Activated CD8-positive, alpha-beta memory T cell treated with anti-CD3 and anti-CD28 coated beads, Interleukin-2, amount 50 U/mL, for 48 hours (primary cell): ENCODE measurements around the gene STOX2.
"Not testable (repeated sequence)": the region's sequence is repeated elsewhere in the genome, so short reads cannot be mapped to it uniquely, and the experiment has no call there.

Experiments
- DNase-seq: peaks from one replicate; pipeline ENCODE4 v3.0.0-alpha.2; 2020

Gene STOX2

DNA sequence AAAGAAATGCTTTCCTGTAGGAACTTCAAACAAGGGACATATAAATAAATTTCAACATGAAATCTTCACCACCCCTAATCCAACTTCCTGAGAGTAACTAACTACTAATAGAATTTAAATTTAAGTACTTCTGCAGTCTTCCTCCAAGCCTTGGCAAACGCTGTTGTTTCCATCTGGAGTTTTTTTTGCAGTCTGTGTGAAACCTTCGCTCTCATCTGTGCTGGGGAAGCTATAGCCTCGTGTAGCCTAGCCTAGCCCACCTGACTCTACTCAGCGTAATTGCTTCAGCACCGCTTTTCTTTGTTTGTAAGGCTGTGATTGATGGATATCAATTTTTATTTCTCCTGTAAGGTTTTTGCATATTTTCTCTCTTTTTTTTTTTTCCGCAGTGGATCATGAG lies 30.9 kb downstream of the STOX2 start:
- DNase-seq, result no peak

DNA sequence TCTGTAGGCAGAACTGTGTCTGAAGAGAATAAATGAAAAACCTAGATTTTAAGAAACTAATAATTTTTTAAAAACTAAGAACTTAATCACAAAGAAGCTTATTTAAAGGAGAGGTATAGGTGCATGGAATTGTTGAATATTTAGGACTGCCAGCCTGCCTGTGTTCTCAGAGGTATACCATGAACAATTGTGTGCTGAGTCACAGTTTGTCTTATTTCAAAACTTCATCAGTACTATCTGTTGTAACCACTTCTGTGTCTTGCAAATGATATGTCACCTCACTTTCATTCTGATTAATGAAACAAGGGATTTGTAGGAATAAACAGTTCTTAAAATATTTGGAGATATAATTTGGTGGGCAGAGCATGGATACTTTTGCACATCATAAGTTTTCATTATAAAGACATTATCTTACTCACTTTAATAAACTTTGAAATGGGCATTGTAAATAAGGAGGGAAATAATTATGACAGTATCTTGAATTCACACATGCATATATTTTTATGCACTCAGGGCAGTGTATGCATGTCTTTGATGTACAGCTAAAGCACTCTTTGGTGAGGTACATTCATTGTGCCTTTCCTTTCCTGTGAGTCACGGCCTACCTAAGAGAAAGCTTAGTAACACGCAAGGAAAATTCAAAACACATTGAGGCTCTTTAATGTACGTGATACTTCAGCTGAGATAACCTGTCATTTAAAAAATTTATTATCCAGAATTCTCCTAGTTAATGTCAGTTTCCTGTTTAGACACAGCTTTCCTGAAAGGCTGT lies 31.7 kb downstream of the STOX2 start:
- DNase-seq, result no peak

DNA sequence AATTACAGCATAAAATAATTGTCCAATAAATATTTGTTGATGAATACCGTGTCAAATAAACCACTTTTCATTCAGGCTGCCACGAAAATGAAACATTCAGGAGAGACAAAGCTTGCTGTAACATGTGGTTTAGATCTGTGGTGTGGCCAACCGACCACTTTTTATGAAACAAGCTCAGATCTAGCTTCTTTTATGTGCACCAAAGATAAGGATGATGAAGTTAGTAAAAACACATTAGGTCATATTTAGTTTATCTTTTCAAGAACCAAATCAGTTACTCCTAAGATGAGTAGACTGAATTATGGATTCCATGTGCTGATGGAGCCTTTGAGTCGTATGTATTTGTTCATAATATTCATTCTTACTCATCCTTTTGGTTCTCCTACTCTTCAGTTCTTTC lies 35.8 kb downstream of the STOX2 start:
- DNase-seq, result no peak

DNA sequence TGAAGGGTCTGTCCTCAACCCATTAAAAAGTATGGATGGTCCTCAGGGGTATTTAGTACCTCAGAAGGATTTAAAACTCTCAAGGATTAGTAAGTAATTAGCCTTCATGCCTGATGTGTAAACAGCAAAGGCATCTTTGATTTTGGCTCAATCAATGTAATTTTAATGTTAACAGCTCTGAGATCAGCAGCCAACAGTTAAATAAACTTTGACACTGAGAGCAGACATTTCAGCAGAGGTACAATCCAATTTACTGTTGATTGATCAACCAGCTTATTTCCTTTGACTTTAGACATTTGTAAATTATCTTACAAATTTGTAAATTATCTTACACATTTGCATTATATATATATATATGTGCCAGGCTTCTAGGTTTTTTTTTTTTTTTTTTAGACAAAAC lies 36.9 kb downstream of the STOX2 start:
- DNase-seq, result no peak

DNA sequence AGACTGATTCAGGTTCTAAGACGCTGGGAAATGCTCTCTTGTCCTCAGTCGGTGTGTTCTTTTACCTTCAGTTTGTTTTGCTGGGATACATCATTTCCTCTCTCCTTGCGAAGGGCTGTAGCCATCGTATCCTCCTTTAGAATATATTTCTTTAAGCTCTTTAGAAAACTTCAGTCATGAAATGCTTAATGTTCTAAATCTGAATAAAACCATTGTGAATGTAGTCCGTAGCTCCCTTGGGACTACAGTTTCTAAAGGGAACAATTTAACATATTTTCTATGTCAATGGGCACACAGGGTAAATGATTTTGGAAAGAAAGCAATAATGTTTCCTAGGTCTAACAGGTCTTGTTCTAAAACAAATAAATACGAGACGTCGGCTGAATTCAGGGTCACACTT lies 40.6 kb downstream of the STOX2 start:
- DNase-seq, result no peak

DNA sequence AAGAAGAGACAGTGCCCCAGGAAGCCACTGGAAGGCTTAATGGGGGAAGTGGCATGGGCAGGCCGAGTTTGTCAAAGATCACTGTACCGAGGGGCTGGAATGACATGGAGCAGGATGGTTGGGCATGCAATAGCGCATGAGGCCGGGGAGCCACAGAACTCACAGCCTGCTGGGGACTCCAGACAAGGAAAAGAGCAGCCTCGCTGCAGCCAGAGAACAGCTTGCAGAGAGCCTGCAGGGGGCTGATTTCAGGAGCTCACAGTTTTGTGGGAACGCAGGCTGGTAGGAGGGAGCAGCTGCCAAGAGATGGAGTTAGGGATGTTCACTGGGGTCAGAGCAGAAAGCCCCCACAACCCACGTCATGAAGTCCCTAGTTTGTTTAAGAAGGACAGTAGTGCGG lies 45.4 kb downstream of the STOX2 start:
- DNase-seq, result no peak

DNA sequence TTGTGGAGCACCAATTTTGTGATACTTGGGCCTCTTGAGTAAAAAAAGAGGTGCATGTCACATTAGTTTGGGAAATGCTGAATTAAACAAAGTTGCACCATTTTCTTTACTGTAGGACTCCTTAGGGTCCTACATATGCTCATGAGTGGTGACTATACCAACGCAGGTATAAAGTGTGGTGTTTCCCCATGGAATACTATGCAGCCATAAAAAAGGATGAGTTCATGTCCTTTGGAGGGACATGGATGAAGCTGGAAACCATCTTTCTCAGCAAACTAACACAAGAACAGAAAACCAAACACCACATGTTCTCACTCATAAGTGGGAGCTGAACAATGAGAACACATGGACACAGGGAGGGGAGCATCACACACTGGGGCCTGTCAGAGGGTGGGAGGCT lies 47.5 kb downstream of the STOX2 start:
- not testable (repeated sequence) for DNase-seq

DNA sequence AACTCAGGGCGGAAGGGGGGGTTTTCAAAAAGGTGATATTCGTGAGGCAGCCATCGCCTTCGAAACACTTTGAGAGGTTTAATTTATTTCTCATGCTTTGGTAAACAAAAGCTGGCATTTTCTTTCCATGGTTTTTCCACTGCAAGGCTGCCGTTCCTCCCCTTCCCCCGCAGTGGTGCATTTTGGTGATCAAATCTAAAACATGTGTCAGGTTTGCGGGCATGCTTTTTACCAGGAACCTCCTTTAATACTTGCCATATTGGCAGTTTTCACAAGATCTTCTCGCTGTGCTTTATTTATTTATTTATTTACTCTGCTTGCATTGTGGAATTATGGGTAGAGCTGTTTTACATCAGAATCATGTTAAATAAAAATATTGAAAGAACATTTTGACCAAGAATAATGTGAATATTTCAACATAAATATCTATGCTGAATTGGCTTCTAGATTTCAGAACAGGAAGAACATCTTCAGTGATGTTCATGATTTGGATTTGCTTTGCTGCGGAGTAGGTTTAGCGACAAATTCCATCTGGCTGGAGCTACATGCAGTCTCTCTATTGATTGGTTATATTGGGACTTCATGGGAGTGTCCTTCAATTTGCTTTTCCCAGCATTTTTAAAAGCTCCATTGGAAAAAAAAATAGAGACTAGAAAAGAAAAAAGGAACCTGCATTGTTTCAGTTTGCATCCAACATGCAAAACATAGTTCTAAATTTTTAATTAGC lies 54.4 kb downstream of the STOX2 start:
- no peak for DNase-seq

DNA sequence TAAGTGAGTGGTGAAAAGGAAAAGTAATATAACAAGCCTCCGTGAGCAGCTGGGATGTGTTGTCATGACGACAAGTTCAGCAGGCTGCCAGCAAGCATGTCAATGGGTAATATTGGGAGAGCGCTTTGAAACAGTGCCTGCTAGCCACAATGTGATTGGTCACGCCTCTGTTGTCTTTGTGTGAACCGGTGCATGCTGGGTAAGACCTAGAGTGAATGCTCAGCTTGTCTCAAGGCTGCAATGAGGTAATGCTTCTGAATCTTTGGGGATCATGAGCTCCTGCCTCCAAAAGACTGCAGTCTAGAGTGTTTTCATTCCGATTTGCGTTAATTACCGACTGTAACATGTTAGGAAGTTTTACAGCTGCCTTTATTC lies 54.9 kb downstream of the STOX2 start:
- DNase-seq, result no peak

DNA sequence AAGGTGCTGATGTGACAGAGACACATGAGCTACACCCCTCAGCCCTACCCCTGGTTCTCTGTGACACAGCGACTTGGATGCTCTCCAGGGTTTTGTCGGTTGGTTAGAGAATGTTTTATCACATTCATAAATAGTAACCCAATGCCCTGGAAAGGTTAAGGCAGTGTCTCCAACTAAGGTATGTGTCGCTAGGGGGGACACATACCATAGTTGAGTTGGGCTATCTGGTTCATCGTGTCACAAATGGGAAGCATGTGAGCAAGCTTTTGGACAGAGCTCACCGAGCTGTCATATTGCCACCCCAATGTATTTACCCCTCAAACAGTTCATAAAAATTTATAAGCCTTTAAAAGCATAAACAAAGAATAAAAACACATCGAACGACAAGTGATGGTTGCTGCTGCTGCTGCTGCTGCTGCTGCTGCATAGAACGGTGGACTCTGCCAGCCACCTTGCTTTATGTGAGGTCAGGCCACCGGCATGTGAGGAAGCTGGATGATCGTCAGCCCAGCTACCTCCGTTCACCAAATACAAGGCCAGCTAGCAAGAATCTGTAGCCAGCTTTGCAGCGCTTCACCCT lies 55.9 kb downstream of the STOX2 start:
- DNase-seq, result no peak

DNA sequence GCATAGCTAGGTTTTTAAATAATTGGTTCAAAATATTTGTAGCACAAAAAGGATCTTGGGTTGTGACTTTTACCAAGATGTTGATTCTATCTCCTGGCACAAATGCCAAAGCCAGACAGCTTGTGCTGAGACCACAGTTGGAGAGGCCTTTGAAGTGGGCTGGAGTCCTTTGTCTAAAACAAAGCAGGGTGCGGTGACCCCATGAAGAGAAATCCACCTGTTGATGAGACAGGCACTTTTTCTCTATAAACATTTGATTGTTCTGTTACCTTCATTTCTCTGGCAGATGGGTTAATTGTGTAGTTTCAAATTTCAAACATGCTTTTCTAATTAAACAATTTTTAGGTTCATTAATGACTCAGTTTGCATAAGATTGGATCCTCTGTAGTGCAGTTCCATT lies 56.7 kb downstream of the STOX2 start:
- no peak for DNase-seq

DNA sequence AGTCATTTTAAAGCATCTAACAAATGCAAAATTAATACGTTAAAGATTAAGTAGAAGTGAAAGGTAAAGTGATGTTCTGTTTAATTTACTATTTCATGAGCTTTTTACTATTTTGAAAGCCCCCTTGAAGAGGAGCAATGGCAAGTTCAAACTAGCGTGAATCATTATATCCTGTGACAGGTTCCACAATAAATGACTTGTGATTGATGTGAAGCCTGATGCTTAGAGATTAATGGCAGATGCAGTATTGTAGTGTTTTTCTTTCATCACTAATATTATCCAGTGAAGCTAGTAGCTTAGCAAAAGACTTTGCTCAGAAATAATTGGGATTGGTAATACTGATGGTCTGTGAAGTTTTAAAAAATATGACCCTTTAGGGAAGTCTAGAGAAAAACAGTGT lies 57.3 kb downstream of the STOX2 start:
- DNase-seq, result no peak

DNA sequence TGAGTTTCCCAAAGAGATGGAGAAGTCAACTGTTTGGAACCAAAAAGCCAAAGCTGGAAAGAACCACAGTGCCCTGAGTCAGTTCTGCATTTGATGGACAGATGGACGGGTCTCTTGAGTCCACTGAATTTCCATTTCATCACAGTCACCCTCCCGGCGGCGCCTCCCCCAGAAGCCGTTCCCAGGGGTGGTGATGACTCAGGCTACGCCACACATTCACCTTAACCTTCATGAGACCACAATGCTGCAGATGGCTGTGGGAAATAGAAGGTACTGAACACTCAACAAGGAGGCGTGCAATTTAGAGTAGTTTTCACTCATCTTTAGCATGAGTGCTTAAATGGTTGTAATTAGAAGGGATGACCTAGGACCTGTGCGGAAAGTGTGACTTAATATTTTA lies 61.3 kb downstream of the STOX2 start:
- no peak for DNase-seq

DNA sequence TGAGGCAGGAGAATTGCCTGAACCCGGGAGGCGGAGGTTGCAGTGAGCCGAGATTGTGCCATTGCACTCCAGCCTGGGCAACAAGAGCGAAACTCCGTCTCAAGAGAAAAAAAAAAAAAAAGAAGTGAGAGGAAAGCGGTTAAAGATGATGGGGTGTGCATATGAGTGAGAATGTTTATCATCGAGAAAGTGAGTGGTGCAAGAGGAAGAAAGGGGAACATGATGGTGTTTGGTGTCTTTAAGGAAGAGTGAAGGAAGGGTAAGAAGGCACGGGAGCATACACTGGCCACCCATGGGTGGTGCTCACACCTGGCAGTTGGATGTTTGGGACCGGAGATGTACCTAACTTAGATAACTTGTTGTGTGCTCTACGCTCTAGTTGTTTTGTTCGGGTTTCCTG lies 62.2 kb downstream of the STOX2 start:
- no peak for DNase-seq

DNA sequence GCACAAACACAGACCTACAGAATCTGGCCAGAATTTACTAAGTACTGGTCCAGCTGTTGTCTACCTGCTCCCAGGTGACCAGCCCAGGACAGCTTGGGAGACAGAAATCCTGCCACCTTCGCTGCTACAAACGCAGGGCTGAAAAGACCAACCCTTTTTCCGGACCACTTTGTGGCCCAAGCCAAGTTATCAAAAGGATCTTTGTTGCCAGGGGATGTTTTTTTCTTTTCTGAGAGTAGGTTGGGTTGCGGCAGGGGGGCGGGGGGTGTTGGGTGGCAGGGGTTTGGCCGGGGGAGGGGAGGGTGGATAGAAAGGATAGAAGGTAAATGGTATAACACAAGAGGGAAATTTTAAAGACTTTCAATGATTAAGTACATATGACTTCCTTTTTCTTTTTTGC lies 63.4 kb downstream of the STOX2 start:
- DNase-seq, result no peak

DNA sequence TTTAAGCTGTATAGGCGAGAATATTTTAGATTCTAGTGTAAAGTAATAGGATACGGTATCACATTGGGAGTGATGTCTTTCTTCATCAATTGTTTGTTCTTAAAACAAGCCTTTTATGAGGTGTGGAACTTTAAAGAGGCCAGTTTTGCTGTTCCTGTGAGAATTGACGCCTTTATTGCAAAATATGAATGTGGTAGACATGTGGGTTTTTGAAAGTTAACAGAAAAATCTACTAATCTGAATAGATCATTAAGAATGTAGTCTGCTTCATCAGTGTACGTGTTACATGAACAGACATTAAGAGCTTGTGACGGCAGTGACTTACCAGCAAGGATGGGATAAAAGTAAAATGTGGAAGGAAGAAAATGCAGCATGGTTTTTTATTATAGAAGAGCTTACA lies 63.8 kb downstream of the STOX2 start:
- DNase-seq, result no peak

DNA sequence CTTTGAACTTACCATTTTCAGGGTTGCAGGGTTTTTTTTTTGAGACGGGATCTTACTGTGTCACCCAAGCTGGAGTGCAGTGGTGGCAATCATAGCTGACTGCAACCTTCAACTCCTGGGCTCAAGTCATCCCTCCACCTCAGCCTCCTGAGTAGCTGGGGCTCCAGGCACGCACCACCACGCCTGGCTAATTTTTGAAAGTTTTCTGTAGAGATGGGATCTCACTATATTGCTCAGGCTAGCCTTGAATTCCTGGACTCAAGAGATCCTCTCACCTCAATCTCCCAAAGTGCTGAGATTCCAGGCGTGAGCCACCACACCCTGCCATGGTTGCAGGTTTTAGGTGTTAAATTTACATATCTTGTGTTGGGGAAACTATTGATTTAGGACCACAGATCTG lies 64.5 kb downstream of the STOX2 start:
- no peak for DNase-seq

DNA sequence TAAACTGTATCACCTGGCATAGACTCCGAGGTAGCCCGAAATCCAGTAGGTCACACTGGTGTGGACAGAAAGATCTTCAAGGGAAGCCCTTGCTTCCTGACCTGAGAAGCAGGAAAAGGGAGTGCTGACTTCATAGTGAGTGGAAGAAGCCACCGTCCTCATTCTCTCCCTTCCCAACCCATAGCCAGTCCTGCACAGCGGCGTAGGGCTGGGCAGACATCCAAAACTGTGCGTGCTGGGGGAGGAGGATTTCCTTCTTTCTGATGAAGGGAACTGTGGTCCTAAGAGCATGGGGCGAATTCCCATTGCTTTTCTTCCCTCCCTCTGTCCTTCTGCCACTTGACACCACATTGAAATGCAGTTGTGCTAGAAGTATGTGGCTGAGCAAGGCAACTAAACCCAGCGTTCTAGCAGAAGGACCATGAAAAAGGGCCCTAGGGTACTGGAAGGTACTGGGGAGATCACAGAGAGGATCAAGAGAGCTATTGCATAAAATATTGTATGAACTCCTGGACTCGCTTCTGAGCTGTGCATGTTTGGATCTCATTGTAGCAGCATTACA lies 66.9 kb downstream of the STOX2 start:
- no peak for DNase-seq

DNA sequence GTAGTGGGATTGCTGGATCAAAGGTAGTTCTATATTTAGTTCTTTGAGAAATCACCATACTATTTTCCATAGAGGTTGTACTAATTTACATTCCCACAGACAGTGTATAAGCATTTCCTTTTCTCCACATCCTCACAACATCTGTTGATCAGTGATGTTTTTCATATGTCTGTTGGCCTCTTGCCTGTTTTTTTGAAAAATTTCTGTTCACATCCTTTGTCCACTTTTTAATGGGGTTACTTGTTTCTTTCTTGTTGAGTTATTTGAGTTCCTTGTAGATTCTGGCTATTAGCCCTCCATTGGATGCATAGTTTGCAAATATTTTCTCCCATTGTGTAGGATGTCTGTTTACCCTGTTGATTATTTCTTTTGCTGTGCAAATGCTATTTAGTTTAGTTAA lies 72.6 kb downstream of the STOX2 start:
- DNase-seq, result no peak

DNA sequence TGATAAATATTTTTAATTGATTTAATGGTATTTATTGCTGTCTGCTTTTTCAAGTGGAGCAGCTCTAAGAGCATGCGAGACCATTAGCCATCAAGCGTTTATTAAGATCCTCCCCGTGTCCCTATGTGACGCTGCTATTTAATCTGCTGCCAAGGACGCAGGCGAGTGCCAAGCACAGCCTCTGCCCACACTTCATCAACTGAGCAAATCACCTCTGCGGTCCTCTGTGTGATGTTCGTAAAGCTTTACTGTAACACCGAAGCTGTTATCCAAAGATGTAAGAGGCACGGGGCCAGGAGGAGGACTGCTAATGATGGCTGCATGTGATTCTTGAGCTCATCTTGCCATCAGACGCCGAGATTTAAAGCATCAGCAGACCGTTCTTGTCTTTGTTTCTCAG lies 79.5 kb downstream of the STOX2 start:
- DNase-seq, result no peak

DNA sequence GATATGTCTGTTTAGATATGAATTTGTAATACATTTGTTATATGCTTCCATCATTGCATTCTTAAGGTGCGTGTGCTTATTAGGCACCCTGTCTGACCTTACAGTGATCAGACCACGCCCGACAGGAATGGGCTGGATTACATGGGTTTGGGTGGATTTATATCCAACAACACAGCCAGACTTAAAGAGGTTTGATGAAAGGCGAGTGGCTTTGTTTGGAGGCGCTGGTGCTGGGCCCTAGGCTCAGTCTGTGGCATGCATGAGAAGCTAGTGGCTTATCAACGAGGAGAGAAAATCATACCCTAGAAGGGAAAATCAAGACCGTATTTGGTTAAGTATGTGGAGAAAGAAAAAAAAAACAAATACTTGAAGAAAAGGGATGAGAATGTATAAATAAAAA lies 80.7 kb downstream of the STOX2 start:
- no peak for DNase-seq

DNA sequence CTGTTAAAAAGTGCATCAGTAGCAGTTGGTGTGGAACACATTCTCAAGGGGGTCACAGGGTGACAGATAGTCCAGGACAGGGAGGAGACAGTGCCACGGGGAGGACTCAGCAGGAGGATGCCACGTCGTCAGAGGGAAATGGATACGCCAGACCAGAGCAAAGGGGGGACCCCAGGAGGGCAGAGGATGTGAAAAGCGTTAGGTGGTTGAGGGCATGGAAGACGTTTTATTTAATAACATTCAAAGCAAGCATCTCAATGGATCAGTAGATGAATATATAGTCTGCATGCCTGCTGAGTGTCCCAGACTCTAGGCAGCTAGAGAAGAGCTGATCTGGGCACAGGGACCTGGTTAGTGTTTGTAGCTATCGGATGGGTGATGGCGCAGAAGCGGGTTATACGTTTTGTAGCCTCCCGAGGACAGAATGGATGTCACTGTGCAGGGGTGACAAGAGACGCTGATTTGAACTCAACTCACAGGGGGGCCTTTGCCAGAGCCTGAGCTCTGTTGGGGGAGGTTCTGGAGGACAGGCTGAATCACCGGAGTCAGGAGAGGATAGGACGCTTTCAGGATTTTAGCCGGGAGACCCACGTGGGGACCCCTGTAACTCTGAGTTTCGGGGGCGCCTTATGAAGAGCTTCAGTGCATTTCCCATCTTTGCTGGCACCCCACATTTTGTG lies 81.3 kb downstream of the STOX2 start:
- no peak for DNase-seq
